ENCODE data around the gene KIRREL1. TPM values are rescaled to one million over a fixed set of nuclear protein-coding genes. Genes with fewer than 3 reads are reported as not detected.

KIRREL1 gene
- total RNA-seq, 1 donor from 2014 or later = 39.5 TPM

GRCh38 chr1:157955857-157956256, 37.6 kb upstream of the KIRREL1 start:
- Mint-ChIP-seq H3K36me3 (no peaks in the 10 kb centered on the region), H3K9me3 (no peaks in the 10 kb centered on the region), H3K27ac (no peak overlapping the region), H3K4me1 (no peaks in the 10 kb centered on the region), H3K27me3 (ENCODE audit: insufficient read depth, low read depth) (peaks cover 8% of the 10 kb centered on the region), H3K4me3 (no peak overlapping the region)
- no peaks in the 10 kb centered on the region for H3K27me3 ChIP-seq
- H4K20me1 ChIP-seq (ENCODE audit: low read depth) = no peaks in the 10 kb centered on the region
- H3K4me2 ChIP-seq = no peak overlapping the region
- H3K4me1 ChIP-seq = no peaks in the 10 kb centered on the region
- H3K9me3 ChIP-seq (ENCODE audit: low read depth) = no peaks in the 10 kb centered on the region
- H3K36me3 ChIP-seq = no peaks in the 10 kb centered on the region
- no peaks in the 10 kb centered on the region for H3F3A ChIP-seq (ENCODE audit: low read depth)
- no peak overlapping the region for H3K27ac ChIP-seq
- no peak overlapping the region for H3K4me3 ChIP-seq
- DNase-seq (ENCODE audit: low spot score) = no peak
- H3K79me2 ChIP-seq (ENCODE audit: low read depth) = no peaks in the 10 kb centered on the region
- no peak overlapping the region for H2AFZ ChIP-seq (replicated peaks)
- H3K9ac ChIP-seq = no peak overlapping the region
- TF ChIP-seq EZH2 (IDR thresholded peaks at IDR 0.05) (no peak), EZH2phosphoT487 (IDR thresholded peaks at IDR 0.05) (no peak), CTCF (IDR thresholded peaks at IDR 0.05) (no peak)

GRCh38 chr1:157956732-157957131, 36.7 kb upstream of the KIRREL1 start:
- Histone ChIP-seq H3F3A (ENCODE audit: low read depth) (no peaks in the 10 kb centered on the region), H3K4me3 (no peak overlapping the region), H3K27me3 (no peaks in the 10 kb centered on the region), H3K27ac (no peak overlapping the region), H3K79me2 (ENCODE audit: low read depth) (no peaks in the 10 kb centered on the region), H3K4me1 (no peaks in the 10 kb centered on the region), H4K20me1 (ENCODE audit: low read depth) (no peaks in the 10 kb centered on the region), H3K4me2 (no peak overlapping the region), H2AFZ (replicated peaks) (no peak overlapping the region), H3K9ac (no peak overlapping the region), H3K36me3 (no peaks in the 10 kb centered on the region), H3K9me3 (ENCODE audit: low read depth) (no peaks in the 10 kb centered on the region)
- peaks cover 10% of the 10 kb centered on the region for H3K27me3 Mint-ChIP-seq (ENCODE audit: insufficient read depth, low read depth)
- DNase-seq (ENCODE audit: low spot score) = no peak
- no peak overlapping the region for H3K4me3 Mint-ChIP-seq
- H3K36me3 Mint-ChIP-seq = no peaks in the 10 kb centered on the region
- no peaks in the 10 kb centered on the region for H3K9me3 Mint-ChIP-seq
- H3K27ac Mint-ChIP-seq = no peak overlapping the region
- no peaks in the 10 kb centered on the region for H3K4me1 Mint-ChIP-seq
- TF ChIP-seq CTCF (IDR thresholded peaks at IDR 0.05) (no peak), EZH2phosphoT487 (IDR thresholded peaks at IDR 0.05) (no peak), EZH2 (IDR thresholded peaks at IDR 0.05) (no peak)

- H3K27me3 ChIP-seq = no peaks in the 10 kb centered on the region
- H3K79me2 ChIP-seq (ENCODE audit: low read depth) = no peaks in the 10 kb centered on the region
- no peaks in the 10 kb centered on the region for H3K4me1 ChIP-seq
- Mint-ChIP-seq H3K27ac (no peak overlapping the region), H3K4me3 (no peak overlapping the region), H3K27me3 (ENCODE audit: insufficient read depth, low read depth) (peaks cover 10% of the 10 kb centered on the region), H3K36me3 (no peaks in the 10 kb centered on the region), H3K9me3 (no peaks in the 10 kb centered on the region), H3K4me1 (no peaks in the 10 kb centered on the region)
- DNase-seq (ENCODE audit: low spot score) = no peak
- no peaks in the 10 kb centered on the region for H3K9me3 ChIP-seq (ENCODE audit: low read depth)
- H3K27ac ChIP-seq = no peak overlapping the region
- no peak overlapping the region for H3K9ac ChIP-seq
- H3F3A ChIP-seq (ENCODE audit: low read depth) = no peaks in the 10 kb centered on the region
- TF ChIP-seq EZH2phosphoT487 (IDR thresholded peaks at IDR 0.05) = no peak
- TF ChIP-seq CTCF (IDR thresholded peaks at IDR 0.05) = no peak
- no peak for TF ChIP-seq EZH2 (IDR thresholded peaks at IDR 0.05)
- no peak overlapping the region for H2AFZ ChIP-seq (replicated peaks)
- no peak overlapping the region for H3K4me3 ChIP-seq
- H4K20me1 ChIP-seq (ENCODE audit: low read depth) = no peaks in the 10 kb centered on the region
- H3K4me2 ChIP-seq = no peak overlapping the region
- no peaks in the 10 kb centered on the region for H3K36me3 ChIP-seq
These were observed 35.2 kb upstream of the KIRREL1 start for GRCh38 chr1:157958263-157958662.

Data from neural progenitor cell (in vitro differentiated cells).